SK-N-SH (cell line): ENCODE measurements around the gene DEPDC7. TPM values are rescaled to one million over a fixed set of nuclear protein-coding genes. Genes with fewer than 3 reads are reported as not detected.

Source experiments
- CTCF ChIA-PET: fragments of 300-600, 350-600 bp; formaldehyde crosslinking; extraction: SDS; loops from one replicate; lab custom pipeline; 2021; lab: Yijun Ruan, JAX
- POLR2A ChIA-PET: fragments of 350-600 bp; sonication (Branson Sonifier 250); formaldehyde crosslinking; extraction: SDS; loops from one replicate; lab custom pipeline; 2020; ENCODE audit warnings: antibody characterized with exemption, inconsistent platforms; lab: Yijun Ruan, JAX
- DNase-seq: peaks from one replicate; pipeline ENCODE4 v3.0.0; 2012
- H2AFZ ChIP-seq: fragments of 200-600 bp; sonication (generic); 2 replicates; pipeline ENCODE4 v1.8.1; 2016; ENCODE audit warnings: antibody characterized with exemption, mild to moderate bottlenecking, low read depth
- H3F3A ChIP-seq: fragments of 200-600 bp; sonication (generic); replicated peaks from 2 replicates; pipeline ENCODE3; 2016; ENCODE audit warnings: antibody characterized with exemption, mild to moderate bottlenecking; ENCODE audit not compliant: insufficient read depth
- H3K27ac ChIP-seq, 2 experiments: fragments of 200-500 bp in 1 of 2; fragments of 200-600 bp in 1 of 2; sonication (Bioruptor generic) in 1 of 2; sonication (generic), shearing (Covaris generic) in 1 of 2; 2 replicates each; pipeline versions ENCODE4 v1.5.1 to v1.6.1; 2014 to 2016; ENCODE audit warnings: low read depth in 2 of 2, inconsistent platforms in 1 of 2, low read length in 1 of 2, mild to moderate bottlenecking in 1 of 2, mixed read lengths in 1 of 2
- H3K27me3 ChIP-seq: fragments of 200-600 bp; sonication (generic), shearing (Covaris generic); 2 replicates; pipeline ENCODE4 v1.6.1; 2016; ENCODE audit warnings: mixed run types; ENCODE audit not compliant: insufficient read depth
- H3K36me3 ChIP-seq, 2 experiments: fragments of 200-500 bp in 1 of 2; fragments of 200-600 bp in 1 of 2; sonication (Bioruptor generic) in 1 of 2; sonication (generic) in 1 of 2; replicated peaks in 1 of 2; 2 replicates each; pipeline versions ENCODE3 to v1.5.1; 2014 to 2016; ENCODE audit warnings: low read length in 1 of 2, mild to moderate bottlenecking in 1 of 2; ENCODE audit not compliant: insufficient read depth in 2 of 2, control insufficient read depth in 1 of 2
- H3K4me1 ChIP-seq, 2 experiments: fragments of 200-500 bp in 1 of 2; fragments of 200-600 bp in 1 of 2; sonication (Bioruptor generic) in 1 of 2; sonication (generic), shearing (Covaris generic) in 1 of 2; 2 replicates each; pipeline versions ENCODE4 v1.5.1 to v1.6.1; 2014 to 2016; ENCODE audit warnings: low read depth in 1 of 2, low read length in 1 of 2, mixed run types in 1 of 2; ENCODE audit not compliant: insufficient read depth in 2 of 2, control insufficient read depth in 1 of 2
- H3K4me2 ChIP-seq: fragments of 200-600 bp; sonication (generic), shearing (Covaris generic); 2 replicates; pipeline ENCODE4 v1.6.1; 2017; ENCODE audit warnings: mixed run types
- H3K4me3 ChIP-seq, 2 experiments: fragments of 200-500 bp in 1 of 2; fragments of 200-600 bp in 1 of 2; sonication (Bioruptor generic) in 1 of 2; sonication (generic), shearing (Covaris generic) in 1 of 2; 2 replicates each; pipeline versions ENCODE4 v1.5.1 to v1.8.1; 2014 to 2016; ENCODE audit warnings: low read depth in 2 of 2, inconsistent platforms in 1 of 2, low read length in 1 of 2, mild to moderate bottlenecking in 1 of 2, mixed read lengths in 1 of 2, moderate library complexity in 1 of 2
- H3K79me2 ChIP-seq: fragments of 200-600 bp; sonication (generic); 2 replicates; pipeline ENCODE4 v1.8.1; 2017; ENCODE audit warnings: mild to moderate bottlenecking; ENCODE audit not compliant: insufficient read depth
- H3K9ac ChIP-seq: fragments of 200-600 bp; sonication (generic); 2 replicates; pipeline ENCODE4 v1.6.1; 2017; ENCODE audit warnings: mixed run types
- H3K9me2 ChIP-seq: fragments of 200-600 bp; sonication (generic); 2 replicates; pipeline ENCODE4 v1.6.1; 2017; ENCODE audit warnings: mixed run types
- H3K9me3 ChIP-seq: fragments of 200-600 bp; sonication (generic); 2 replicates; pipeline ENCODE4 v1.6.1; 2017; ENCODE audit warnings: mixed run types, mild to moderate bottlenecking, moderate library complexity
- H4K20me1 ChIP-seq: fragments of 200-600 bp; sonication (generic); 2 replicates; pipeline ENCODE4 v1.6.1; 2017; ENCODE audit warnings: mild to moderate bottlenecking, mixed run types; ENCODE audit not compliant: insufficient read depth
- ELF1 ChIP-seq: IDR thresholded peaks from 2 replicates; pipeline ENCODE4 v1.4.0; 2012
- EZH2phosphoT487 ChIP-seq: fragments of 200-600 bp; sonication (generic); IDR thresholded peaks from 2 replicates; pipeline ENCODE4 v1.6.1; 2017; ENCODE audit warnings: low read depth, mixed run types, mild to moderate bottlenecking, antibody characterized with exemption, moderate library complexity, borderline replicate concordance
- FOSL2 ChIP-seq: IDR thresholded peaks from 2 replicates; pipeline ENCODE4 v1.4.0; 2012; ENCODE audit warnings: low read depth, mild to moderate bottlenecking, moderate library complexity, borderline replicate concordance
- FOXM1 ChIP-seq: IDR thresholded peaks from 2 replicates; pipeline ENCODE4 v1.4.0; 2012; ENCODE audit warnings: low read depth, mild to moderate bottlenecking
- GABPA ChIP-seq: IDR thresholded peaks from 2 replicates; pipeline ENCODE4 v1.4.0; 2012; ENCODE audit warnings: low read depth, mild to moderate bottlenecking
- GATA2 ChIP-seq: sonication (generic); formaldehyde crosslinking; IDR thresholded peaks from 2 replicates; pipeline ENCODE4 v1.5.0; 2020; ENCODE audit warnings: mild to moderate bottlenecking, missing genetic modification reagents
- IRF3 ChIP-seq: fragments of 150-350 bp; IDR thresholded peaks from 2 replicates; pipeline ENCODE4 v1.6.1; 2016; ENCODE audit warnings: mild to moderate bottlenecking, low read depth, low read length
- MAX ChIP-seq: IDR thresholded peaks from 2 replicates; pipeline ENCODE4 v1.4.0; 2012; ENCODE audit warnings: low read depth
- MXI1 ChIP-seq: IDR thresholded peaks from 2 replicates; pipeline ENCODE4 v1.6.1; 2012; ENCODE audit warnings: mild to moderate bottlenecking, low read depth, low read length, improper control_type of control experiment
- NFIC ChIP-seq: IDR thresholded peaks from 2 replicates; pipeline ENCODE4 v1.4.0; 2012; ENCODE audit warnings: borderline replicate concordance
- RAD21 ChIP-seq: IDR thresholded peaks from 2 replicates; pipeline ENCODE4 v1.6.1; 2012; ENCODE audit warnings: mild to moderate bottlenecking, low read length
- SMC3 ChIP-seq: IDR thresholded peaks from 2 replicates; pipeline ENCODE4 v1.6.1; 2012; ENCODE audit warnings: low read depth, low read length, improper control_type of control experiment
- ZBTB33 ChIP-seq: IDR thresholded peaks from 2 replicates; pipeline ENCODE4 v1.4.0; 2012; ENCODE audit warnings: low read depth, borderline replicate concordance
- WGBS: methylation state at CpG from one replicate; pipeline ENCODE4 v1.1.6; 2017; ENCODE audit warnings: low lambda C conversion rate; 5-methylcytosine and 5-hydroxymethylcytosine counted together
- polyA plus RNA-seq, 3 experiments: library from polyadenylated mRNA; depleted of rRNA; stranded (reverse); fragments of >200 nt; gene quantifications; 2 replicates each; pipeline ENCODE4 v1.2.3, GENCODE V29; 2012
- TF ChIP-seq, protein P1 (sequence below): IDR thresholded peaks from 2 replicates; pipeline ENCODE4 v1.6.1; 2012; ENCODE audit warnings: mild to moderate bottlenecking, low read depth, low read length, moderate library complexity

The DEPDC7 gene
- polyA plus RNA-seq, 1 of the 3 experiments (the other 2 are of a cell fraction) = 9.7 TPM

DNA sequence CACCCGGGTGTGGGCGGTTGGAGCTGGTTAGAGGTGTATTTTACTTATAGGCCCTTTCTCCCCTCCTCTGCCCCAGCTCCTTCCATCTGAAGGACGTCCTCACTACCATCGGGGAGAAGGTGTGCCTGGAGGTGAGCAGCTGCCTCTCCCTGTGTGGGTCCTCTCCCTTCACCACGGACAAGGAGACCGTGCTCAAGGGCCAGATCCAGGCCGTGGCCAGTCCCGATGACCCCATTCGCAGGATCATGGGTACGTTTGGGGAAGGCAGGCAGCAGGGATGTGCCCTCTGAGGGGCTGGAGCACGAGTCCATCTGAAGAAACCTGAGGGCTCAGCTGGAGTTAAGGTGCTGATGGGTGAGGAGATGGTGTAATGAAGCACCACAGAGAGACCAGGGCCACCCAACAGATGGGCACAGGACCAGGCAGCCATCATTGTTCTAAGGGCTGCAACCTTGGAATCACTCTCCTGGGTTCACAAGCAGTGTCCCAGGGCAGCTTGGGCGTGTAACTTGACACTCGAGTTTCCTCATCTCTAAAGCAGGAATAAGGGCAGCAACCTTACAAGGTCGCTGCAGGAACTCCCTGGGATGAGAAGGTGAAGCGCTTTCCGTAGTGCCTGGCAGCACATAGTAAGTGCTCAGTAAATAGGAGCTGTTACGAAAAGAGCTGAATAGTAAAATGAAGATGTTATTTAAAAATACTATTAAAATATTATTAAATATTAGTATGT is 53.1 kb downstream of the DEPDC7 start:
- Histone ChIP-seq H3K27ac (no peak overlapping the region), H3K4me3 (no peak overlapping the region), H3K79me2 (no peaks in the 10 kb centered on the region), H3F3A (no peaks in the 10 kb centered on the region), H3K4me2 (no peak overlapping the region), H3K9me3 (no peaks in the 10 kb centered on the region), H3K4me1 (peaks cover 5 to 10% of the 10 kb centered on the region in 2 experiments; a peak in 3 of 4 replicates), H3K36me3 (peaks cover 35 to 56% of the 10 kb centered on the region in 2 experiments), H3K9ac (no peak overlapping the region), H3K27me3 (no peaks in the 10 kb centered on the region), H3K9me2 (no peaks in the 10 kb centered on the region), H4K20me1 (no peaks in the 10 kb centered on the region), H2AFZ (no peak overlapping the region)
- POLR2A ChIA-PET = no interaction called here
- DNase-seq = no peak
- TF ChIP-seq NFIC = no peak
- TF ChIP-seq RAD21 = no peak
- TF ChIP-seq FOXM1 = no peak
- no peak for TF ChIP-seq ELF1
- TF ChIP-seq ZBTB33 = no peak
- no peak for TF ChIP-seq IRF3
- no peak for TF ChIP-seq MAX
- no peak for TF ChIP-seq SMC3
- TF ChIP-seq, protein P1, sequence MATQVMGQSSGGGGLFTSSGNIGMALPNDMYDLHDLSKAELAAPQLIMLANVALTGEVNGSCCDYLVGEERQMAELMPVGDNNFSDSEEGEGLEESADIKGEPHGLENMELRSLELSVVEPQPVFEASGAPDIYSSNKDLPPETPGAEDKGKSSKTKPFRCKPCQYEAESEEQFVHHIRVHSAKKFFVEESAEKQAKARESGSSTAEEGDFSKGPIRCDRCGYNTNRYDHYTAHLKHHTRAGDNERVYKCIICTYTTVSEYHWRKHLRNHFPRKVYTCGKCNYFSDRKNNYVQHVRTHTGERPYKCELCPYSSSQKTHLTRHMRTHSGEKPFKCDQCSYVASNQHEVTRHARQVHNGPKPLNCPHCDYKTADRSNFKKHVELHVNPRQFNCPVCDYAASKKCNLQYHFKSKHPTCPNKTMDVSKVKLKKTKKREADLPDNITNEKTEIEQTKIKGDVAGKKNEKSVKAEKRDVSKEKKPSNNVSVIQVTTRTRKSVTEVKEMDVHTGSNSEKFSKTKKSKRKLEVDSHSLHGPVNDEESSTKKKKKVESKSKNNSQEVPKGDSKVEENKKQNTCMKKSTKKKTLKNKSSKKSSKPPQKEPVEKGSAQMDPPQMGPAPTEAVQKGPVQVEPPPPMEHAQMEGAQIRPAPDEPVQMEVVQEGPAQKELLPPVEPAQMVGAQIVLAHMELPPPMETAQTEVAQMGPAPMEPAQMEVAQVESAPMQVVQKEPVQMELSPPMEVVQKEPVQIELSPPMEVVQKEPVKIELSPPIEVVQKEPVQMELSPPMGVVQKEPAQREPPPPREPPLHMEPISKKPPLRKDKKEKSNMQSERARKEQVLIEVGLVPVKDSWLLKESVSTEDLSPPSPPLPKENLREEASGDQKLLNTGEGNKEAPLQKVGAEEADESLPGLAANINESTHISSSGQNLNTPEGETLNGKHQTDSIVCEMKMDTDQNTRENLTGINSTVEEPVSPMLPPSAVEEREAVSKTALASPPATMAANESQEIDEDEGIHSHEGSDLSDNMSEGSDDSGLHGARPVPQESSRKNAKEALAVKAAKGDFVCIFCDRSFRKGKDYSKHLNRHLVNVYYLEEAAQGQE = no peak
- no peak for TF ChIP-seq FOSL2
- no peak for TF ChIP-seq EZH2phosphoT487
- TF ChIP-seq MXI1 = no peak
- no peak for TF ChIP-seq GATA2
- TF ChIP-seq GABPA = no peak
- CTCF ChIA-PET = interaction anchor here (1.4 to 1.8 kb wide), 6 partner anchors 9 to 259 kb away, joined by 3 to 5 read pairs (median 3); no protein-coding TSS in a partner anchor
- 95% methylated on average over 13 of the region's 17 CpGs for WGBS
